Choroid plexus epithelial cell (primary cell): ENCODE measurements around the gene MAPK4.

Source experiments
- DNase-seq: peaks from one replicate; pipeline ENCODE4 v3.0.0-alpha.2; 2010; ENCODE audit warnings: low read depth
- H3K4me3 ChIP-seq: 2 replicates; pipeline ENCODE4 v1.5.1; 2011; ENCODE audit warnings: low read depth, mild to moderate bottlenecking, control low read depth, low read length, moderate library complexity
- TF ChIP-seq, protein P1 (sequence below): conservative IDR thresholded peaks from 2 replicates; pipeline ENCODE4 v1.5.1; 2011; ENCODE audit warnings: low read depth, mild to moderate bottlenecking, control low read depth, inconsistent platforms, low read length, moderate library complexity

MAPK4 gene

DNA sequence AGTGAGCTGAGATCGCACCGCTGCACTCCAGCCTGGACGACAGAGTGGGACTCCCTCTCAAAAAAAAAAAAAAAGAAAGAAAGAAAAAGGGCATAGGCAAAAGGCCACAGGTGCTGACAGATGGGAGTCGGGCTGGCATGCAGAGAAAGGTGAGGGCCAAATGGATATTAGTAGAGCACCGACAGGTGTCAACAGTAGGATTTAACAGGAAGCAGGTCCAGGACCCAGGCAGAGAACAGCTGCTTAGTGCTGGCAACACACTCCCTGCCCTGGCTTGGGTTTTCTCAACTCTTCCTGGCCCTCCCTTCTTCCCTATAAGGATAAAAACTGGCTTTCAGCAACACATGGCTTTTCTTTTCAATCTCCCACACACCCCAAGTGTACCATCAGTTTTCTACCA lies 175.0 kb downstream of the MAPK4 start:
- TF ChIP-seq, protein P1, sequence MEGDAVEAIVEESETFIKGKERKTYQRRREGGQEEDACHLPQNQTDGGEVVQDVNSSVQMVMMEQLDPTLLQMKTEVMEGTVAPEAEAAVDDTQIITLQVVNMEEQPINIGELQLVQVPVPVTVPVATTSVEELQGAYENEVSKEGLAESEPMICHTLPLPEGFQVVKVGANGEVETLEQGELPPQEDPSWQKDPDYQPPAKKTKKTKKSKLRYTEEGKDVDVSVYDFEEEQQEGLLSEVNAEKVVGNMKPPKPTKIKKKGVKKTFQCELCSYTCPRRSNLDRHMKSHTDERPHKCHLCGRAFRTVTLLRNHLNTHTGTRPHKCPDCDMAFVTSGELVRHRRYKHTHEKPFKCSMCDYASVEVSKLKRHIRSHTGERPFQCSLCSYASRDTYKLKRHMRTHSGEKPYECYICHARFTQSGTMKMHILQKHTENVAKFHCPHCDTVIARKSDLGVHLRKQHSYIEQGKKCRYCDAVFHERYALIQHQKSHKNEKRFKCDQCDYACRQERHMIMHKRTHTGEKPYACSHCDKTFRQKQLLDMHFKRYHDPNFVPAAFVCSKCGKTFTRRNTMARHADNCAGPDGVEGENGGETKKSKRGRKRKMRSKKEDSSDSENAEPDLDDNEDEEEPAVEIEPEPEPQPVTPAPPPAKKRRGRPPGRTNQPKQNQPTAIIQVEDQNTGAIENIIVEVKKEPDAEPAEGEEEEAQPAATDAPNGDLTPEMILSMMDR = no peak
- H3K4me3 ChIP-seq = no peak overlapping the region
- DNase-seq = no peak

DNA sequence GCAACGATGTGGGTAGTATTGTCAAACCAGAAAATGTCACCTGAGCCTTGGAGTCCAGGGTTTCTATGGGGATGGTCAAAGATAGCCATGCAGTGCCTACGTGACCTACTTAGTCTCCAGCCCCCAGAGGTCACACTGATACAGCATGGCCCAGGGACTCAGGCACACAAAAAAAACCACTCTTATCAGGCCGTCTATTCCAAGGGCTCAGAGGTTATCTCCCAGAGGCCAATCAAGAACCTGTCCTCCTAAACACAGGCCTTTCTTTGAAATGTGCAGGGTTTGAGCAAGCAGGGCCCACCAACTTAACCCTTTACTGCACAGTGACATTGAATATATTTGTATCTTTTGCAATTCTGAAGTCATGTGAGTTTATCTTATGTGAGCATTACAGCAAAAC lies 177.2 kb downstream of the MAPK4 start:
- H3K4me3 ChIP-seq = no peak overlapping the region
- TF ChIP-seq, protein P1 = no peak
- no peak for DNase-seq

DNA sequence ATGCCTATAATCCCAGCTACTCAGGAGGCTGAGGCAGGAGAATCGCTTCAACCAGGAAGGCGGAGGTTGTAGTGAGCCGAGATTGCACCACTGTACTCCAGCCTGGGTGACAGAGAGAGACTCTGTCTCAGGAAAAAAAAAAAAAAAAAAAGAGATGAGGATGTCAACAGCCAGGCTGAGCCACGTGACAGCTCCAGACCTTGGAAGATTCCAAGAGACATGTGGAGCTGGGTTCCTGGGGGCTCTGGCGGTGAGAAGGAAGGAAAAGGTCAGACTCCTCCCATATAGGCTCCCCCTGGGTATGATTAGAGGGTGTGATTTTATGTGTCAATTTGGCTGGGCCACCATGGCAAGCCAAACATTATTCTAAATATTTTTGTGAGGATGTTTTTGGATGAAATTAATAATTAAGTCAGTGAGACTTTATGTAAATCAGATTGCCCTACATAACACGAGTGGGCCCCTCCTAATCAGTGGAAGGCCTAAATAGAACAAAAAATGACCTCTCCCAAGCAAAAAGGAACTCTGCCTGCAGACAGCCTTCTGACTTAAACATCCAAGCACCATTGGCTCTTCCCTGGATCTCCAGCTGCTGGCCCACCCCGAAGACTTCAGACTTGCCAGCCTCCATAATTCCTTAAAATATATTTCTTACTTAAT lies 178.3 kb downstream of the MAPK4 start:
- DNase-seq = no peak
- TF ChIP-seq, protein P1 = no peak
- H3K4me3 ChIP-seq = no peak overlapping the region

GRCh38 chr18:50742952-50743351 lies 183.1 kb downstream of the MAPK4 start:
- TF ChIP-seq, protein P1 = no peak
- H3K4me3 ChIP-seq = no peak overlapping the region
- DNase-seq = no peak

GRCh38 chr18:50744253-50744652 lies 184.4 kb downstream of the MAPK4 start:
- H3K4me3 ChIP-seq = no peak overlapping the region
- no peak for DNase-seq
- TF ChIP-seq, protein P1 = no peak

GRCh38 chr18:50745945-50746344 lies 186.1 kb downstream of the MAPK4 start:
- no peak overlapping the region for H3K4me3 ChIP-seq
- TF ChIP-seq, protein P1 = no peak
- no peak for DNase-seq

DNA sequence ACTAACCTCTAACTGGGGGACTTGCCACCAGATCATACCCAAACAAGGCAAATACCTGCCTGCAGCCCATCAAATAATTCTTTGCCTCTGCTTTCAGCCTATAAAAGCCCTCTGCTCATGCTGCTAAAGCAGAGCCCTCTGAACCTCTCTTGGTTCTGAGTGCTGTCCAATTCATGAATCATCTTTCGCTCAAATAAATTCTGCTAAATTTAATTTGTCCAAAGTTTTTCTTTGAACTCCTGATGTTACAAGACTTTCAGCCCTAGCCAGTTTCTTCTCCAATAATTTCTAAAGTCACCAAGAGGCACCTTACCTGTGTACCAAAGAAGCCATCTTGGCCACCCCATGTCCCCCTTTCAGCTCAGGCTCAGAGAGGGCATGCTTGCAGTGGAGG lies 188.0 kb downstream of the MAPK4 start:
- TF ChIP-seq, protein P1 = no peak
- H3K4me3 ChIP-seq = no peak overlapping the region
- DNase-seq = no peak
